ENCODE results near the gene ENPP5. TPM values are rescaled to one million over a fixed set of nuclear protein-coding genes. Genes with fewer than 3 reads are reported as not detected.

ENPP5 gene
- total RNA-seq, 1 experiment from 2014 or later, result 2.8 TPM

DNA sequence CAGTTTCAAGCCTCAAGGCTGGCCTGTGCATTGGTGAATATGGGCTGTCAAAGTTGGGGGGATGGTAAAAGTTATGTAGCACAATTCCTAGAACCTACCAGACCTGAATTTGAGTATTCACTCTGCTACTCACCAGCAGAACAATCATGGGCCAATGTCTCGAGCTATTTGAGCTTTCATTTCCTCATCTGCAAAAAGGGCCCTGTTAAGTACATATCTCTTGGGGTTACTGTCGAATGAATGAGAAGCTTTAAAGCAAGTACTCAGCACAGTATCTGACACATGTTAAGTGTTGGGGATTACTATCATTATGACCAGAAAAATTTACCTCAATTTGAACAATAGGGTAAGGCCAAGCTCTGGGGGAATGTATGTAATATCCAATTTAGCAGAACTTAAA is 54.5 kb downstream of the ENPP5 start:
- Histone ChIP-seq H3K9me3 (replicated peaks) (no peaks in the 10 kb centered on the region), H3K36me3 (no peaks in the 10 kb centered on the region), H3K27me3 (replicated peaks) (no peaks in the 10 kb centered on the region), H3K4me1 (replicated peaks) (no peaks in the 10 kb centered on the region), H3K4me3 (no peak overlapping the region), H3K27ac (no peak overlapping the region)
- DNase-seq (ENCODE audit: low read depth in 1 of 2, low spot score in 2 of 2), result no peak

DNA sequence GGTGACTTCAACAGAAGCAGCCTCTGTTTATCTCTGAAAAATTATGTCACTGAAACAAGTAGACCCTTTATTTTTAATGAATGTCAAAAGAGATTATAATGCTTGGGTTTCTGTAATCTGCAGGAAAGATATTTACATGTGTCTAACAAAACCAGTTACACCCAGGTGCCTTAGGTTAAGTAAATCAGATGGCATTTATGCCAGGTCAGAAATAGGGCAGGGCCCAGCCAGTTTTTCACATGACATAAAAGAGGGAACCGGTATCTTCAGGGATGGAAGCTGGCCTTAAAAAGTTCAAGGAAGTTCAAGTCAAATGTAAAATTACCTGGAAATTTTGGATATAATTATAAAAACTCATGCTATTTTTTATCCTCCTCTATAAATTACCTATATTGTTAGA is 55.1 kb downstream of the ENPP5 start:
- Histone ChIP-seq H3K4me3 (no peak overlapping the region), H3K4me1 (replicated peaks) (no peaks in the 10 kb centered on the region), H3K27ac (no peak overlapping the region), H3K36me3 (no peaks in the 10 kb centered on the region), H3K9me3 (replicated peaks) (no peaks in the 10 kb centered on the region), H3K27me3 (replicated peaks) (no peaks in the 10 kb centered on the region)
- DNase-seq (ENCODE audit: low read depth in 1 of 2, low spot score in 2 of 2), result no peak

DNA sequence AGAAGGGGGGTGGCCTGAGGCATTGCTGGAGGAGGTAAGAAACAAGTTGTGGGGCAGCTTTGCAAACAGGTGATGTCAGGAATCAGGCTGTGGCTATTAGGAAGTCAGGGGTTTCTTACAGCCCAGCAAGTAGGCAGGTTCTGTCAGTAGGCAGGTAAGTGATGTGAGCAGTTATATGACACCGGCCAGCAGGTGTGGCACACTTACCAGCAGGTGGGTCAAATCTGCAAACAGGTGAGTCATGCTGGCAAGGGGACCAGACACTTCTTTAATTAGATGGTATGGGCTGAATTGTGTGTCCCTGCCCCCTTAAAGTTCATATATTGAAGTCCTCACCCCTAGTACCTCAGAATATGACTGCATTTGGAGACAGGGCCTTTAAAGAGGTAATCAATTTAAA is 57.4 kb downstream of the ENPP5 start:
- H3K4me3 ChIP-seq, result no peak overlapping the region
- H3K27me3 ChIP-seq (replicated peaks), result no peaks in the 10 kb centered on the region
- no peaks in the 10 kb centered on the region for H3K36me3 ChIP-seq
- no peaks in the 10 kb centered on the region for H3K4me1 ChIP-seq (replicated peaks)
- no peaks in the 10 kb centered on the region for H3K9me3 ChIP-seq (replicated peaks)
- no peak for DNase-seq (ENCODE audit: low read depth in 1 of 2, low spot score in 2 of 2)
- H3K27ac ChIP-seq, result no peak overlapping the region

Other genes starting within 250 kb of the ENPP5 start
- 0.22 and 1.2 TPM in 2 replicates for gene CLIC5, start 155.1 kb downstream of the ENPP5 start, total RNA-seq (2014; rRNA removed; shearing (Covaris generic))
- 12.6 and 14.3 TPM in 2 replicates for gene ENPP4, start 41.0 kb downstream of the ENPP5 start, total RNA-seq (2014; rRNA removed; shearing (Covaris generic))